Prostate gland (tissue), 2 donors: ENCODE data around the gene DNAJC3. TPM values are rescaled to one million over a fixed set of nuclear protein-coding genes. Genes with fewer than 3 reads are reported as not detected.

ENCODE experiments used
- small RNA-seq, 2 donors: library from RNA; depleted of rRNA; stranded (forward); fragments of <200 nt; gene quantifications; one replicate each; pipeline ENCODE3, GENCODE V24; 2016
- total RNA-seq, 2 donors: library from RNA; depleted of rRNA; stranded (reverse); fragments of >200 nt; gene quantifications; one replicate each; pipeline ENCODE4 v1.1.0, GENCODE V29; 2016

Gene DNAJC3
- total RNA-seq, 2 donors from 2014 or later = 44.7 to 106 TPM

Small RNAs within 50 kb of the gene (small RNA-seq; reads per million reads assigned to genes)
- 0 reads per million in 2 donors for gene HMGN1P24

Other genes with a start within 250 kb of the DNAJC3 start
- 1 to 10 TPM; 1.5 to 8.0 TPM for gene CLDN10, start 124.4 kb upstream of the DNAJC3 start, total RNA-seq
- 10 to 100 TPM in 1 of 2 donors, 1 to 10 TPM in 1; 6.4 to 19.0 TPM for gene DZIP1, start 32.4 kb upstream of the DNAJC3 start, total RNA-seq